Naive thymus-derived CD8-positive, alpha-beta T cell (primary cell): Measurements from ENCODE around the gene TM9SF3. TPM values are rescaled to one million over a fixed set of nuclear protein-coding genes. Genes with fewer than 3 reads are reported as not detected.

Source experiments
- ATAC-seq, 2 donors: fragments of 150-1000 bp; cut with Tn5 transposase in 1 of 2; sonication (Bioruptor Pico), chemical (Tn5 transposase) in 1 of 2; 1 replicate in 1 of 2; 2 replicates in 1 of 2; pipeline ENCODE4 v1.10.0; 2021; ENCODE audit warnings: mild to moderate bottlenecking in 2 of 2, moderate library complexity in 2 of 2
- POLR2A ChIA-PET: fragments of 350-600 bp; sonication (Branson Sonifier 250); formaldehyde crosslinking; loops from one replicate; lab custom pipeline; 2021; ENCODE audit warnings: antibody characterized with exemption; lab: Charles Lee
- DNase-seq, 10 donors: peaks; one replicate each; pipeline versions ENCODE4 v3.0.0 to v3.0.0-alpha.2; 2020 to 2022
- H3K27ac Mint-ChIP-seq, 10 donors: one replicate each; pipeline ENCODE4 v1.8.0; 2020 to 2022; ENCODE audit warnings: mild to moderate bottlenecking in 10 of 10, mixed read lengths in 10 of 10, moderate library complexity in 4 of 10, inconsistent platforms in 1 of 10
- H3K27me3 Mint-ChIP-seq, 5 donors: one replicate each; pipeline ENCODE4 v1.8.0; 2021 to 2022; ENCODE audit warnings: mixed read lengths in 5 of 5
- H3K36me3 Mint-ChIP-seq, 3 donors: one replicate each; pipeline ENCODE4 v1.8.0; 2020 to 2022; ENCODE audit warnings: mixed read lengths in 3 of 3, mild to moderate bottlenecking in 2 of 3, inconsistent platforms in 1 of 3
- H3K4me1 Mint-ChIP-seq, 4 donors: one replicate each; pipeline ENCODE4 v1.8.0; 2021 to 2022; ENCODE audit warnings: mixed read lengths in 4 of 4
- H3K4me3 Mint-ChIP-seq, 10 donors: one replicate each; pipeline ENCODE4 v1.8.0; 2020 to 2022; ENCODE audit warnings: mild to moderate bottlenecking in 10 of 10, mixed read lengths in 10 of 10, moderate library complexity in 6 of 10, inconsistent platforms in 1 of 10
- H3K9me3 Mint-ChIP-seq, 9 donors: one replicate each; pipeline ENCODE4 v1.8.0; 2020 to 2022; ENCODE audit warnings: mixed read lengths in 9 of 9, mild to moderate bottlenecking in 3 of 9, inconsistent platforms in 1 of 9, moderate library complexity in 1 of 9
- polyA plus RNA-seq, 3 donors: library from polyadenylated mRNA; unstranded; fragments of 300-500 nt; fragmentation: Illumina TruSeq; gene quantifications; one replicate each; pipeline ENCODE4 v1.2.3, GENCODE V29; 2021
- total RNA-seq, 8 experiments: library from RNA in 2 of 8; stranded (reverse) in 2 of 8; gene quantifications; one replicate each; pipeline ENCODE4 v1.2.3 and lab custom pipeline; 2021 to 2026

The TM9SF3 gene
- total and polyA plus RNA-seq, 5 experiments from 2014 or later: 61.8 to 81.3 (median 71.2) TPM

GRCh38 chr10:96470116-96470743 lies 116.6 kb downstream of the TM9SF3 start:
- Mint-ChIP-seq H3K27me3 (peaks cover 6 to 37% (median 20%) of the 10 kb centered on the region in 5 donors), H3K36me3 (no peaks in the 10 kb centered on the region), H3K27ac (no peak overlapping the region), H3K4me1 (peaks cover 0 to 3% (median 1%) of the 10 kb centered on the region in 4 donors), H3K9me3 (no peaks in the 10 kb centered on the region), H3K4me3 (no peak overlapping the region)
- peak in 2 of 10 donors; percentile 7 to 15 for DNase-seq
- peak in 1 of 2 donors; percentile 54 for ATAC-seq
- POLR2A ChIA-PET: no interaction called here

- no peak for ATAC-seq
- H3K36me3 Mint-ChIP-seq: no peaks in the 10 kb centered on the region
- POLR2A ChIA-PET: no interaction called here
- peak overlapping the region in 1 of 10 donors; percentile 14 for H3K27ac Mint-ChIP-seq
- H3K4me1 Mint-ChIP-seq: peaks cover 0 to 3% (median 1%) of the 10 kb centered on the region in 4 donors
- no peaks in the 10 kb centered on the region for H3K9me3 Mint-ChIP-seq
- no peak for DNase-seq
- H3K4me3 Mint-ChIP-seq: no peak overlapping the region
- peaks cover 4 to 28% (median 21%) of the 10 kb centered on the region in 5 donors for H3K27me3 Mint-ChIP-seq
Measured at GRCh38 chr10:96468845-96469244, 118.0 kb downstream of the TM9SF3 start.

Other genes starting within 250 kb of the TM9SF3 start
- gene OPALIN, start 228.0 kb downstream of the TM9SF3 start, total RNA-seq: not detected
- not detected for gene OPALIN, start 228.0 kb downstream of the TM9SF3 start, polyA plus RNA-seq
- gene TLL2, start 73.1 kb downstream of the TM9SF3 start, total RNA-seq: under 1 TPM; 0.13 to 0.14 TPM
- gene TLL2, start 73.1 kb downstream of the TM9SF3 start, polyA plus RNA-seq: not detected
- 1 to 10 TPM; 4.7 to 5.2 TPM for gene PIK3AP1, start 133.5 kb upstream of the TM9SF3 start, total RNA-seq
- gene PIK3AP1, start 133.5 kb upstream of the TM9SF3 start, polyA plus RNA-seq: 10 to 100 TPM in 1 of 3 donors, under 1 TPM in 2; 0.77 to 20.2 (median 0.89) TPM
- 10 to 100 TPM; 50.2 to 51.2 TPM for gene LCOR, start 245.3 kb upstream of the TM9SF3 start, total RNA-seq
- 10 to 100 TPM; 18.9 to 26.6 (median 19.3) TPM for gene LCOR, start 245.3 kb upstream of the TM9SF3 start, polyA plus RNA-seq